Mesenchymal stem cell (in vitro differentiated cells and primary cell): ENCODE results near the gene ORAI3. TPM values are rescaled to one million over a fixed set of nuclear protein-coding genes. Genes with fewer than 3 reads are reported as not detected.

ENCODE experiments used
- DNase-seq: peaks from one replicate; pipeline ENCODE4 v3.0.0-alpha.2; 2013
- H2AFZ ChIP-seq: one replicate; pipeline ENCODE4 v1.6.1; 2013; ENCODE audit warnings: low read depth, mild to moderate bottlenecking, control low read depth, inconsistent platforms, low read length, moderate library complexity
- H2AK5ac ChIP-seq: 2 replicates; pipeline ENCODE4 v1.6.1; 2013; ENCODE audit warnings: low read length, moderate library complexity, mild to moderate bottlenecking, inconsistent platforms; ENCODE audit not compliant: severe bottlenecking
- H2BK120ac ChIP-seq: one replicate; pipeline ENCODE4 v1.6.1; 2013; ENCODE audit warnings: low read depth, mild to moderate bottlenecking, inconsistent platforms, low read length, moderate library complexity
- H2BK12ac ChIP-seq, 2 experiments: one replicate each; pipeline ENCODE4 v1.6.1; 2013; ENCODE audit warnings: inconsistent platforms in 2 of 2, low read length in 2 of 2, mild to moderate bottlenecking in 2 of 2, moderate library complexity in 2 of 2, control low read depth in 1 of 2
- H2BK15ac ChIP-seq: one replicate; pipeline ENCODE4 v1.6.1; 2013; ENCODE audit warnings: mild to moderate bottlenecking, low read depth, inconsistent platforms; ENCODE audit not compliant: poor library complexity, severe bottlenecking
- H2BK5ac ChIP-seq: 2 replicates; pipeline ENCODE4 v1.6.1; 2013; ENCODE audit warnings: low read depth, mild to moderate bottlenecking, low read length, control low read depth, inconsistent platforms; ENCODE audit not compliant: poor library complexity, severe bottlenecking
- H3K14ac ChIP-seq, 2 experiments: one replicate each; pipeline ENCODE4 v1.6.1; 2013; ENCODE audit warnings: inconsistent platforms in 2 of 2, low read length in 2 of 2, control low read depth in 1 of 2, mild to moderate bottlenecking in 1 of 2, moderate library complexity in 1 of 2
- H3K18ac ChIP-seq, 2 experiments: one replicate each; pipeline ENCODE4 v1.6.1; 2013; ENCODE audit warnings: inconsistent platforms in 2 of 2, low read length in 2 of 2, control low read depth in 1 of 2, low read depth in 1 of 2, mild to moderate bottlenecking in 1 of 2
- H3K23ac ChIP-seq, 2 experiments: one replicate each; pipeline ENCODE4 v1.6.1; 2013; ENCODE audit warnings: inconsistent platforms in 2 of 2, low read length in 2 of 2, mild to moderate bottlenecking in 2 of 2, moderate library complexity in 2 of 2, control low read depth in 1 of 2
- H3K27ac ChIP-seq: 2 replicates; pipeline ENCODE4 v1.5.1; 2013; ENCODE audit warnings: mild to moderate bottlenecking, moderate library complexity, low read length, control low read depth, inconsistent platforms; ENCODE audit not compliant: poor library complexity, severe bottlenecking
- H3K27me3 ChIP-seq, 2 experiments: 2 replicates each; pipeline versions ENCODE4 v1.6.1 to v1.7.0; 2013; ENCODE audit warnings: low read length in 2 of 2, mild to moderate bottlenecking in 2 of 2, moderate library complexity in 2 of 2, control low read depth in 1 of 2, inconsistent platforms in 1 of 2; ENCODE audit not compliant: control insufficient read depth in 1 of 2, insufficient read depth in 1 of 2
- H3K36me3 ChIP-seq, 2 experiments: 2 replicates each; pipeline versions ENCODE4 v1.6.1 to v1.7.0; 2013; ENCODE audit warnings: low read length in 2 of 2, control low read depth in 1 of 2, inconsistent platforms in 1 of 2, low read depth in 1 of 2, mild to moderate bottlenecking in 1 of 2; ENCODE audit not compliant: insufficient read depth in 2 of 2, control insufficient read depth in 1 of 2
- H3K4ac ChIP-seq, 2 experiments: one replicate each; pipeline ENCODE4 v1.6.1; 2013; ENCODE audit warnings: inconsistent platforms in 2 of 2, low read length in 2 of 2, mild to moderate bottlenecking in 2 of 2, moderate library complexity in 2 of 2, control low read depth in 1 of 2, low read depth in 1 of 2
- H3K4me1 ChIP-seq: 2 replicates; pipeline ENCODE4 v1.6.1; 2013; ENCODE audit warnings: low read depth, low read length, control low read depth; ENCODE audit not compliant: control insufficient read depth, insufficient read depth
- H3K4me2 ChIP-seq: 2 replicates; pipeline ENCODE4 v1.6.1; 2013; ENCODE audit warnings: low read length, mild to moderate bottlenecking, inconsistent platforms; ENCODE audit not compliant: poor library complexity, severe bottlenecking
- H3K4me3 ChIP-seq, 2 experiments: 2 replicates each; pipeline versions ENCODE4 v1.5.1 to v1.7.0; 2013; ENCODE audit warnings: low read length in 2 of 2, mild to moderate bottlenecking in 2 of 2, control low read depth in 1 of 2, low read depth in 1 of 2; ENCODE audit not compliant: insufficient read depth in 1 of 2
- H3K79me1 ChIP-seq: replicated peaks from 2 replicates; pipeline ENCODE4 v1.6.1; 2013; ENCODE audit warnings: mild to moderate bottlenecking, control low read depth, low read length, inconsistent platforms; ENCODE audit not compliant: poor library complexity, severe bottlenecking
- H3K9ac ChIP-seq: 2 replicates; pipeline ENCODE4 v1.7.0; 2013; ENCODE audit warnings: mild to moderate bottlenecking, low read length, moderate library complexity
- H3K9me3 ChIP-seq: 2 replicates; pipeline ENCODE4 v1.7.0; 2013; ENCODE audit warnings: mild to moderate bottlenecking, low read length; ENCODE audit not compliant: control insufficient read depth
- H4K8ac ChIP-seq: one replicate; pipeline ENCODE4 v1.6.1; 2013; ENCODE audit warnings: inconsistent platforms, mild to moderate bottlenecking, low read length, moderate library complexity
- H4K91ac ChIP-seq: one replicate; pipeline ENCODE4 v1.6.1; 2013; ENCODE audit warnings: mild to moderate bottlenecking, low read length, inconsistent platforms
- WGBS: methylation state at CpG from one replicate; pipeline ENCODE4 v1.1.7; 2013; ENCODE audit warnings: mixed read lengths; 5-methylcytosine and 5-hydroxymethylcytosine counted together
- polyA plus RNA-seq, 2 experiments: library from polyadenylated mRNA; stranded (reverse); fragments of 200-250 nt; gene quantifications; one replicate each; pipeline ENCODE4 v1.2.3, GENCODE V29; 2013

ORAI3 gene
- polyA plus RNA-seq (2013, experiment 1 of 2), result 63.4 TPM
- polyA plus RNA-seq (2013, experiment 2 of 2), result 64.8 TPM

- Histone ChIP-seq H2BK5ac (peak within 1 kb of the TSS; percentile 76), H3K18ac (peak within 1 kb of the TSS; percentile 86 to 91), H4K91ac (peak within 1 kb of the TSS; percentile 97), H3K23ac (peak within 1 kb of the TSS in 1 of 2 experiments; percentile 53), H4K8ac (peak within 1 kb of the TSS; percentile 97), H3K9ac (peak within 1 kb of the TSS; percentile 98), H2BK120ac (peak within 1 kb of the TSS; percentile 98), H3K36me3 (peaks cover 33 to 36% of the 10 kb centered on the region in 2 experiments), H3K27ac (peak within 1 kb of the TSS; percentile 92), H2BK15ac (peak within 1 kb of the TSS; percentile 88), H2AK5ac (peak within 1 kb of the TSS; percentile 91), H3K14ac (peak within 1 kb of the TSS; percentile 65 to 96), H3K27me3 (no peaks in the 10 kb centered on the region), H2BK12ac (peak within 1 kb of the TSS; percentile 46 to 61), H3K4ac (peak within 1 kb of the TSS; percentile 71 to 99), H3K9me3 (no peaks in the 10 kb centered on the region), H3K4me3 (peak within 1 kb of the TSS; percentile 82 to 99), H3K79me1 (peaks cover 18% of the 10 kb centered on the region), H2AFZ (peak within 1 kb of the TSS; percentile 55), H3K4me1 (peaks cover 31% of the 10 kb centered on the region), H3K4me2 (peak within 1 kb of the TSS; percentile 74)
- WGBS, result under 1% methylated on average over 59 of the region's 70 CpGs
- DNase-seq, result peak; percentile 82
These were observed at the start of gene ORAI3 for GRCh38 chr16:30948667-30949649. Gene ORAI3 (plus strand): TSS chr16:30949068. CDS start chr16:30949290, 222 bp downstream.

DNA sequence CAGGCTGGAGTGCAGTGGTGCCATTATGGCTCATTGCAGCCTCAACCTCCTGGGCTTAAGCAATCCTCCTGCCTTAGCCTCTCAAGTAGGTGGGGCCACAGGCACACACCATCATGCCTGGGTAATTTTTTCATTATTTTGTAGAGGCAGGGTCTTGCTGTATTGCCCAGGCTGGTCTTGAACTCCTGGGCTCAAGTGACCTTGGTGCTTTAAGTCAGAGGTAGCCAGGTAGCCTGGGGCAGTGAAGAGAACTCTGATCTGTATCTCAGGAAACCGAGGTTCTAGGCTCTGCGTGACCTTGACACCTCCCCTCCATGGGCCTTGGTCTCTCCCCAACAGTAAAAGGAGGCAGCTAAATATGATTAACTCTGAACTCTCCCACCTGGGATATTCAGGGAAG lies 49.1 kb upstream of the ORAI3 start:
- H3K4me2 ChIP-seq, result no peak overlapping the region
- H3K4me3 ChIP-seq, result no peak overlapping the region
- H3K23ac ChIP-seq, result no peak overlapping the region
- no peaks in the 10 kb centered on the region for H3K9me3 ChIP-seq
- H2AFZ ChIP-seq, result no peak overlapping the region
- no peak overlapping the region for H4K91ac ChIP-seq
- no peak overlapping the region for H2AK5ac ChIP-seq
- peaks cover 14% of the 10 kb centered on the region for H3K4me1 ChIP-seq
- DNase-seq, result no peak
- no peak overlapping the region for H4K8ac ChIP-seq
- H3K18ac ChIP-seq, result no peak overlapping the region
- H2BK15ac ChIP-seq, result no peak overlapping the region
- no peaks in the 10 kb centered on the region for H3K27me3 ChIP-seq
- no peak overlapping the region for H2BK5ac ChIP-seq
- H3K9ac ChIP-seq, result no peak overlapping the region
- WGBS, result 96% methylated on average over 2 of the region's 2 CpGs
- H3K36me3 ChIP-seq, result peaks cover 3 to 7% of the 10 kb centered on the region in 2 experiments
- peaks cover 5% of the 10 kb centered on the region for H3K79me1 ChIP-seq
- H2BK12ac ChIP-seq, result no peak overlapping the region
- H3K14ac ChIP-seq, result no peak overlapping the region
- H3K4ac ChIP-seq, result no peak overlapping the region
- no peak overlapping the region for H3K27ac ChIP-seq
- no peak overlapping the region for H2BK120ac ChIP-seq

GRCh38 chr16:30900588-30900987 lies 48.3 kb upstream of the ORAI3 start:
- Histone ChIP-seq H3K27me3 (no peaks in the 10 kb centered on the region), H3K9me3 (no peaks in the 10 kb centered on the region), H3K4me2 (no peak overlapping the region), H2BK15ac (no peak overlapping the region), H3K4me1 (peaks cover 13% of the 10 kb centered on the region), H2BK5ac (no peak overlapping the region), H3K4me3 (no peak overlapping the region), H3K79me1 (peaks cover 5% of the 10 kb centered on the region), H4K91ac (no peak overlapping the region), H3K23ac (no peak overlapping the region), H3K9ac (no peak overlapping the region), H3K36me3 (peaks cover 3 to 7% of the 10 kb centered on the region in 2 experiments), H3K14ac (no peak overlapping the region), H3K18ac (no peak overlapping the region), H2AK5ac (no peak overlapping the region), H2AFZ (no peak overlapping the region), H3K4ac (no peak overlapping the region), H2BK12ac (no peak overlapping the region), H3K27ac (no peak overlapping the region), H4K8ac (no peak overlapping the region), H2BK120ac (no peak overlapping the region)
- WGBS, result 100% methylated on average over 2 of the region's 5 CpGs
- DNase-seq, result no peak
